Left lung (tissue), 10 donors: ENCODE results near the gene GPR183. TPM values are rescaled to one million over a fixed set of nuclear protein-coding genes. Genes with fewer than 3 reads are reported as not detected.

Experiments used
- ATAC-seq: fragments of 200-7000 bp; cut with Tn5 transposase; one replicate; pipeline ENCODE4 v1.9.1; 2020; ENCODE audit warnings: moderate library complexity
- DNase-seq, 4 donors: peaks; one replicate each; pipeline ENCODE4 v3.0.0-alpha.2; 2013 to 2020
- H3K27ac ChIP-seq, 2 donors: fragments of 200-600 bp; sonication (generic) in 1 of 2; one replicate each; pipeline versions ENCODE4 v1.5.0 to v1.8.0; 2020 to 2021
- H3K27me3 ChIP-seq, 2 donors: fragments of 200-600 bp; sonication (generic) in 1 of 2; one replicate each; pipeline versions ENCODE4 v1.5.0 to v1.8.0; 2020 to 2021
- H3K36me3 ChIP-seq, 2 donors: fragments of 200-600 bp; sonication (generic) in 1 of 2; one replicate each; pipeline versions ENCODE4 v1.5.0 to v1.8.0; 2020 to 2021
- H3K4me1 ChIP-seq, 2 donors: fragments of 200-600 bp; one replicate each; pipeline ENCODE4 v1.8.0; 2021
- H3K4me3 ChIP-seq, 2 donors: fragments of 200-600 bp; sonication (generic) in 1 of 2; one replicate each; pipeline versions ENCODE4 v1.5.0 to v1.8.0; 2020 to 2021; ENCODE audit warnings: mild to moderate bottlenecking in 1 of 2
- H3K9me3 ChIP-seq, 2 donors: fragments of 200-600 bp; sonication (generic) in 1 of 2; one replicate each; pipeline versions ENCODE4 v1.5.0 to v1.8.0; 2020 to 2021
- CTCF ChIP-seq, 2 donors: fragments of 200-600 bp; sonication (generic) in 1 of 2; IDR thresholded peaks; one replicate each; pipeline versions ENCODE4 v1.5.0 to v1.8.0; 2021; ENCODE audit warnings: antibody characterized with exemption in 2 of 2
- intact Hi-C, 2 donors: fragments of 100-400 bp; cut with DNase I; formaldehyde crosslinking; loops; one replicate each; pipeline versions ENCODE4 v1.11.2 to v1.14.2; 2022
- polyA plus RNA-seq, 6 donors: library from polyadenylated mRNA; unstranded; fragments of 120-200 nt; gene quantifications; one replicate each; pipeline ENCODE4 v1.2.1, GENCODE V29; 2013; ENCODE audit not compliant: insufficient read length in 6 of 6
- total RNA-seq, 2 donors: library from RNA; stranded (reverse); fragmentation: NEBNext Ultra II Directional; extraction: Animal tissue kit (Norgen Biotek cat#: 25700); gene quantifications; one replicate each; pipeline ENCODE4 v1.2.1, GENCODE V29; 2021
- donor health status: DM: no; HTN: yes; CAD: no.
- donor health status: DM: no; HTN: no; CAD: no.

The GPR183 gene
- total and polyA plus RNA-seq, 8 donors = 7.4 to 11.3 (median 9.5) TPM

- TF ChIP-seq CTCF (IDR thresholded peaks at IDR 0.05) = no peak
- Histone ChIP-seq H3K36me3 (peaks cover 0 to 10% of the 10 kb centered on the region in 2 donors), H3K4me3 (no peak overlapping the region), H3K4me1 (peaks cover 0 to 66% of the 10 kb centered on the region in 2 donors), H3K27ac (peak overlapping the region in 1 of 2 donors; percentile 67), H3K27me3 (no peaks in the 10 kb centered on the region), H3K9me3 (no peaks in the 10 kb centered on the region)
- DNase-seq = no peak
- no peak for ATAC-seq
- intact Hi-C loops = no loop called here
Observed at GRCh38 chr13:99313941-99314340, 6.7 kb upstream of the GPR183 start.

- H3K9me3 ChIP-seq = no peaks in the 10 kb centered on the region
- no peak for ATAC-seq
Observed at GRCh38 chr13:99313501-99313900, 6.3 kb upstream of the GPR183 start.

GRCh38 chr13:99312493-99312883 is 5.3 kb upstream of the GPR183 start:
- H3K4me1 ChIP-seq = peaks cover 0 to 79% of the 10 kb centered on the region in 2 donors
- H3K27ac ChIP-seq = peak overlapping the region; percentile 52 to 67
- peak; percentile 53 for ATAC-seq
- no peak overlapping the region for H3K4me3 ChIP-seq
- no peak for TF ChIP-seq CTCF (IDR thresholded peaks at IDR 0.05)
- no peaks in the 10 kb centered on the region for H3K36me3 ChIP-seq
- intact Hi-C loops = no loop called here
- H3K9me3 ChIP-seq = no peaks in the 10 kb centered on the region
- DNase-seq = peak in 2 of 4 donors; percentile 65 to 82
- no peaks in the 10 kb centered on the region for H3K27me3 ChIP-seq

More at GRCh38 chr13:99313501-99313900, 6.3 kb upstream of the GPR183 start:
- Histone ChIP-seq H3K4me1 (peaks cover 0 to 69% of the 10 kb centered on the region in 2 donors), H3K27ac (peak overlapping the region; percentile 40 to 67), H3K36me3 (peaks cover 0 to 6% of the 10 kb centered on the region in 2 donors), H3K27me3 (no peaks in the 10 kb centered on the region), H3K4me3 (no peak overlapping the region)
- intact Hi-C loops = no loop called here
- DNase-seq = no peak
- no peak for TF ChIP-seq CTCF (IDR thresholded peaks at IDR 0.05)

- Histone ChIP-seq H3K4me3 (no peak overlapping the region), H3K36me3 (no peaks in the 10 kb centered on the region), H3K4me1 (peaks cover 0 to 84% of the 10 kb centered on the region in 2 donors), H3K27ac (peak overlapping the region; percentile 52 to 67), H3K9me3 (no peaks in the 10 kb centered on the region), H3K27me3 (no peaks in the 10 kb centered on the region)
- ATAC-seq (no peak), DNase-seq (no peak)
- intact Hi-C loops = no loop called here
- TF ChIP-seq CTCF (IDR thresholded peaks at IDR 0.05) = no peak
Observed at GRCh38 chr13:99311748-99312492, 4.7 kb upstream of the GPR183 start.

DNA sequence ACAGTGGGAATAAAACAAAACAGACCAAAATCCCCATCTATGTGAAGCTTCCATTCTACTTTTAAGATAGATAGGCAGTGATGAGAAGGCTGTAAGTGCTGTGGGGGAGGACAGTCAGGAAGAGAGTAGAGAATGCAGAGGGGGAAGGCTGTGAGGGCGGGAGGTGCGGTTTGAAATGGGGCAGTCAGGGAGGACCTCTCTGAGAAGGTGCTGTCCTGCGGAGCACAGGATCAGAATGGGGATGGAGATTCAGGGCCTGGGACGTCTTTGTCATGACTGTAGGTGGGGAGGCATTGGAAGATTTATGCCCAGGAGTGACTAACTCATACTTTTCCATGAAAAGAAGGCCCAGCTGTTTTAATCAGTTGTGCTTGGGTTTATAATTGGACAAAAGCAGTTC is 3.9 kb upstream of the GPR183 start:
- intact Hi-C loops = no loop called here
- no peaks in the 10 kb centered on the region for H3K27me3 ChIP-seq
- no peaks in the 10 kb centered on the region for H3K36me3 ChIP-seq
- peak overlapping the region in 1 of 2 donors; percentile 24 for H3K27ac ChIP-seq
- H3K4me3 ChIP-seq = no peak overlapping the region
- H3K4me1 ChIP-seq = peaks cover 0 to 84% of the 10 kb centered on the region in 2 donors
- no peaks in the 10 kb centered on the region for H3K9me3 ChIP-seq
- no peak for TF ChIP-seq CTCF (IDR thresholded peaks at IDR 0.05)
- no peak for ATAC-seq
- no peak for DNase-seq
